ENCODE measurements around the gene SORL1-AS1. TPM values are rescaled to one million over a fixed set of nuclear protein-coding genes. Genes with fewer than 3 reads are reported as not detected.

SORL1-AS1 gene

GRCh38 chr11:121405646-121406045 is 47.1 kb downstream of the SORL1-AS1 start:
- H3K4me1 Mint-ChIP-seq (ENCODE audit: low read depth in 2 of 2), result no peaks in the 10 kb centered on the region

GRCh38 chr11:121394785-121395184 is 58.0 kb downstream of the SORL1-AS1 start:
- no peaks in the 10 kb centered on the region for H3K27me3 Mint-ChIP-seq

More at GRCh38 chr11:121405646-121406045, 47.1 kb downstream of the SORL1-AS1 start:
- ATAC-seq, result no peak
- H3K27me3 Mint-ChIP-seq, result peaks cover 0 to 2% of the 10 kb centered on the region in 2 donors
- no peak overlapping the region for H3K4me3 Mint-ChIP-seq
- H3K9me3 Mint-ChIP-seq, result no peaks in the 10 kb centered on the region
- H3K36me3 Mint-ChIP-seq, result peaks cover 6% of the 10 kb centered on the region
- no peak for DNase-seq (ENCODE audit: low spot score)
- H3K27ac Mint-ChIP-seq, result no peak overlapping the region

GRCh38 chr11:121393855-121394254 is 58.9 kb downstream of the SORL1-AS1 start:
- DNase-seq (ENCODE audit: low spot score) (no peak), ATAC-seq (no peak)
- Mint-ChIP-seq H3K27ac (no peak overlapping the region), H3K9me3 (no peaks in the 10 kb centered on the region), H3K36me3 (no peaks in the 10 kb centered on the region), H3K27me3 (no peaks in the 10 kb centered on the region), H3K4me3 (no peak overlapping the region), H3K4me1 (ENCODE audit: low read depth in 2 of 2) (peaks cover 6 to 7% of the 10 kb centered on the region in 2 donors)

More at GRCh38 chr11:121394785-121395184, 58.0 kb downstream of the SORL1-AS1 start:
- no peak for DNase-seq (ENCODE audit: low spot score)
- Mint-ChIP-seq H3K27ac (no peak overlapping the region), H3K9me3 (no peaks in the 10 kb centered on the region), H3K36me3 (no peaks in the 10 kb centered on the region), H3K4me3 (no peak overlapping the region), H3K4me1 (ENCODE audit: low read depth in 2 of 2) (peaks cover 6 to 7% of the 10 kb centered on the region in 2 donors)
- ATAC-seq, result no peak

DNA sequence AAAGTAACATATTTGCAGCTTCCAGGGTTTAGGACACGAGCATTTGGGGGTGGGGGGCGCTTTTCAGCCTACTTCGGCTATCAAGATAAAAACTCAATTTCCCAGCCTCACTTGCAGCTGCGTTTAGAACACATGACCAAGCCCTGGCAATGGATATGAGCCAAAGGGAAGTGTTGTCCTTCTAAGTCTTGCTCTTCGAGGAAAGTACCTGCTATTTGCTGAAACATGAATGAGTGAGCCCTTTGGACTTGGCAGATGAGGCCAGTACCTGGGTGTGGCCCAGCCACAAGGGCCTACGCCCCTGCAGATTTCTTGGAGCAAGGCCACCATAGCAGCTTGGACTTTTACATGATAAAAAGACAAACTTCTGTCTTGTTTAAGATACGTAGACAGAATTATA is 60.9 kb downstream of the SORL1-AS1 start:
- Mint-ChIP-seq H3K4me1 (ENCODE audit: low read depth in 2 of 2) (peaks cover 6 to 7% of the 10 kb centered on the region in 2 donors), H3K9me3 (no peaks in the 10 kb centered on the region), H3K36me3 (no peaks in the 10 kb centered on the region), H3K27ac (no peak overlapping the region), H3K4me3 (no peak overlapping the region), H3K27me3 (no peaks in the 10 kb centered on the region)
- DNase-seq (ENCODE audit: low spot score), result no peak
- no peak for ATAC-seq

DNA sequence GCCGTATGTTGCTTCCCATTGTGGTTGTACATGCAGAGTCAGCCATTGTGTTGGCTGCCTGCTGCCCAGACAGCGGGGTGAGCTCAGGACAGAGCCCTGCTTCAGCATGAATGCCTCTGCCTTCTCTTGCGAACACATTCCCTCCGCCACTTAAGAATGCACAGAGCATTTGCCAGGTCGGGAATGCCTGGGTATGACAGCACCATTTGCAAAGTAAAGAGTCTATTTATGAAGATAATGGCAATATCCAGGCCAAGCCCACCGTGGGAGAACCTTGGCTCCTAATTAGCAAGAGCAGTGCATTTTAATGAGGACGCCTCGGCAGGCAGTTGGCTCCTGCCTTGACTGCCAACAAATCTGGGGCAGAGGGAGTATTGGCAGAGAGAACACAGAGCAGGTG is 63.1 kb downstream of the SORL1-AS1 start:
- Mint-ChIP-seq H3K4me3 (no peak overlapping the region), H3K9me3 (no peaks in the 10 kb centered on the region), H3K36me3 (no peaks in the 10 kb centered on the region), H3K27me3 (no peaks in the 10 kb centered on the region), H3K4me1 (ENCODE audit: low read depth in 2 of 2) (peaks cover 6 to 7% of the 10 kb centered on the region in 2 donors), H3K27ac (no peak overlapping the region)
- DNase-seq (ENCODE audit: low spot score) (no peak), ATAC-seq (no peak)

Other genes with a start within 250 kb of the SORL1-AS1 start
- gene SC5D, start 160.2 kb downstream of the SORL1-AS1 start, total RNA-seq, result 10 to 100 TPM; 19.9 to 24.2 TPM
- gene SORL1, start 653 bp downstream of the SORL1-AS1 start, total RNA-seq, result 10 to 100 TPM; 26.8 to 45.5 TPM